Pulmonary artery endothelial cell (primary cell): ENCODE data around the gene NBAS. TPM values are rescaled to one million over a fixed set of nuclear protein-coding genes. Genes with fewer than 3 reads are reported as not detected.

ENCODE experiments used
- DNase-seq: peaks from one replicate; pipeline ENCODE4 v3.0.0-alpha.2; 2011; ENCODE audit warnings: low read depth, low spot score
- total RNA-seq: library from RNA; depleted of rRNA; stranded (reverse); fragments of >200 nt; gene quantifications from 2 replicates; pipeline ENCODE4 v1.2.3, GENCODE V29; 2014

The NBAS gene
- total RNA-seq, 1 donor from 2014 or later: 75.8 TPM

GRCh38 chr2:15142069-15142689, 419.0 kb downstream of the NBAS start:
- DNase-seq: no peak

- no peak for DNase-seq
Measured at GRCh38 chr2:15141211-15141610, 419.9 kb downstream of the NBAS start.

- DNase-seq: no peak
Measured at GRCh38 chr2:15136639-15137038, 424.5 kb downstream of the NBAS start.

- no peak for DNase-seq
Measured at GRCh38 chr2:15134957-15135356, 426.2 kb downstream of the NBAS start.

- no peak for DNase-seq
Measured at GRCh38 chr2:15133461-15133860, 427.7 kb downstream of the NBAS start.

DNA sequence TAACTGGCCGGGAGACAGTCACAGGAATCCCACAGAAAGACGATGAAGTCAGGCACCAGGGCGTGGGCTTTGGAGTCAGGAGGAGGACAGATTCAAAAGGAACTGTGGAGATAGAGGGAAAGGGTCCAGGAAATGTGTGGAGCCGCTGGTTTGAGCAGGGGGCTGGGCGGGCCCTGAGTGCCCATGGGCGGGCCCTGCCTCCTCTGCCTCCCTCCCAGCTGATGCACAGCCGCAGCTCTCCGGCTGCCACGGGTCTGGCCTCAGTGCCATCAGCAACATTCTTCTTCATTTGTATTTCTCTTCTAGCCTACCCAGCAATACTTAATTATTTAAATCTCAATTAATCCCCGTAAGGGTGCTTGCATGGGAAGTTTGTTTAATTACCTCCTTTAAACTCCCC, 432.3 kb downstream of the NBAS start:
- DNase-seq: no peak

- DNase-seq: no peak
Measured at GRCh38 chr2:15127876-15128275, 433.3 kb downstream of the NBAS start.

- no peak for DNase-seq
Measured at GRCh38 chr2:15127301-15127700, 433.8 kb downstream of the NBAS start.

GRCh38 chr2:15126373-15126772, 434.8 kb downstream of the NBAS start:
- no peak for DNase-seq

GRCh38 chr2:15122915-15123314, 438.2 kb downstream of the NBAS start:
- no peak for DNase-seq

- no peak for DNase-seq
Measured at GRCh38 chr2:15120631-15121030, 440.5 kb downstream of the NBAS start.

GRCh38 chr2:15119722-15120175, 441.4 kb downstream of the NBAS start:
- DNase-seq: no peak

GRCh38 chr2:15117409-15118050, 443.6 kb downstream of the NBAS start:
- no peak for DNase-seq

Other genes starting within 250 kb of the NBAS start
- 88.5 and 99.0 TPM in 2 replicates for gene DDX1, start 30.5 kb upstream of the NBAS start, total RNA-seq